GM13976 (cell line): ENCODE data around the gene ADD1.
"Not testable (repeated sequence)": the region's sequence is repeated elsewhere in the genome, so short reads cannot be mapped to it uniquely, and the experiment has no call there.

Source experiments
- DNase-seq: peaks from one replicate; pipeline ENCODE4 v3.0.0; 2012; ENCODE audit warnings: low spot score
- CTCF ChIP-seq: IDR thresholded peaks from 2 replicates; pipeline ENCODE4 v1.5.1; 2012; ENCODE audit warnings: borderline replicate concordance, mild to moderate bottlenecking; ENCODE audit not compliant: insufficient read depth; ENCODE audit errors: extremely low read depth, missing control alignments, control extremely low read depth
- in situ Hi-C: fragments of 300-500 bp; cut with MboI; formaldehyde crosslinking; loops from one replicate; pipeline ENCODE4 v1.12.0; 2022; ENCODE audit warnings: low sequenced_read_pairs, mixed read lengths, inconsistent platforms; ENCODE audit not compliant: unreplicated experiment

ADD1 gene

GRCh38 chr4:2944586-2945526 lies 101.2 kb downstream of the ADD1 start:
- TF ChIP-seq CTCF, result no peak
- DNase-seq, result no peak
- in situ Hi-C loops, result no loop called here

DNA sequence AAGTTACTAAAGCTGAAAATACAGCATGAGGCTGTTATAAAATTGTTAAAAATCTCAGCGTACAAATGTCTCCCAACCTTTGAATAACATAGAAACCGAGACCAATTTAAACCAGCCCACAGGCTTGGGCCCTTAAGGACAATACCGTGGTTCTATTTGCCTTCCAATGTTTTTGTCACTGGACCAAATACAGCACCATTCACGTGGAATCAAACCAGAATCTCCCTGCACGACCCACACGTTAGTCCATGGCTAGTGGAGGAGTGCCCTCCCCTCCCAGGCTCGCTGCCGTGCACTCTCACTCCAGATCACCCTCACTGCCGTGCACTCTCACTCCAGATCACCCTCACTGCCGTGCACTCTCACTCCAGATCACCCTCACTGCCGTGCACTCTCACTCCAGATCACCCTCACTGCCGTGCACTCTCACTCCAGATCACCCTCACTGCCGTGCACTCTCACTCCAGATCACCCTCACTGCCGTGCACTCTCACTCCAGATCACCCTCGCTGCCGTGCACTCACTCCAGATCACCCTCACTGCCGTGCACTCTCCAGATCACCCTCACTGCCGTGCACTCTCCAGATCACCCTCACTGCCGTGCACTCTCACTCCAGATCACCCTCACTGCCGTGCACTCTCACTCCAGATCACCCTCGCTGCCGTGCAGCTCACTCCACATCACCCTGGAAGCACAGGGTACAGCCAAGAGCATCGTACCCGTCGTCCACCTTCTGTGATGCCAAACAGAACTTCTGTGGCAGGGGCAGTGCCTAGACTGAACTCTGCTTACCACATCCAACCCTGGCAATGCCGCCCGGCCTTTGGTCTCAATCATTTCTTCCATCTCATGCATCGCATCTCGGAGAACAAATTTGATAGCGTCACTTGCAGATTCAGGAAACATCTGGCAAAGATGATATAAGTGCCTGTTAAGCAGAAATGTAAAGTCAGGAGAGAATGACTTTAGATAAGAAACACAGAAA lies 102.3 kb downstream of the ADD1 start:
- in situ Hi-C loops, DNase-seq: not testable (repeated sequence)

DNA sequence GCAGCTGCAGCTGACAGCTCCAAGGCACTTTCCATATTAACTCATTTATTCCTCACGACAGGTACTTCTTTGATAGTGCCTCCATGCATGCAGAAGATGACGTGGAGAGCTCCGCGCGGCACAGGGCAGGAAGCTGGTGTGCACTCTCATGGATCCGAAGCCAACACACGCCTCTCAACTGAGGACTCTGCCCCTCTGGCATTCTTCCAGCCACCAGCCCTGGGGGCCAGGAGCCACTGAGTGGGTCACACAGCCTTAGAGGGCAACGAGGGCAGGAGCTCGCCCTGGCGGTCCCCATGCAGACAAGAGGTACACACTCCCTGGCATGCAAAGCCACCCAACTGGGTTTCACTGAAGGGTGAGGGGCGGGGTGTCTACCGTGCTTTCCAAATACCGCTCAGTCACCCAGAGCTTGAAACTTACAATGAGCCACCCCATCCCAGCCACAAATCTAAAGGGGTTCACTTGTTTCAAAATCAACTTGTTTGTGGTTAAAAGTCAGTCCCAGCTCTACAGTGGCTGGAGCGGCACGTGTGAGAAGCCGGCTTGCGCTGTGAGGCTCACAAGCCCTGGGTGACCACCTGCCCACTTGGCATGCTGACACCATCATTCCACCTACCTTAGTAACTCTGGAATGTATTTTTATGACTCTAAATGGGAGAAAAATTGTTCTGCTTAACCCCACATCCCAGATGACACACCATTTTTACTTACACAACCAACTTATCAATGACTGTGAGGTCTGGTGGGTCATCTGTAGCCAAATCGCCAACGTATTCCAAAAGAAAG lies 103.4 kb downstream of the ADD1 start:
- no peak for TF ChIP-seq CTCF
- in situ Hi-C loops, result no loop called here
- no peak for DNase-seq

DNA sequence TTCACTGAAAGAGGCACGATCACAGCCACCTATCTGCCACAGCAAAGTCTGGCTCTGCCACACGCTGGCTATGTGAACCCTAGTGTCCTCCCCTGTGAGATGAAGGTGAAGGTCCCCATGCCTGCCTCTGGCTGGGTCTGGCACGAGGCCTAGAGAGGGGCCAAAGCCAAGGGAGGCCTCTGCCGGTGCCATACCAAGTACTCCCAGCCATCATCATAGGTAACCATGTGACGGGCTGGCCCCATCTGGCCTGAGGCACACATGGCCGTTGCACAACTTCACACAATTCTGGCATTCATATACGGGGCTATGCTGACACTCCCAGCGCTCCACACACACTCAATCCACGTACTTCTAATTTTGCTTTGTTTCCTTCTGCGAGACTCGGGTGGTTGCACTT lies 104.3 kb downstream of the ADD1 start:
- TF ChIP-seq CTCF, result no peak
- in situ Hi-C loops, result no loop called here
- DNase-seq, result no peak

DNA sequence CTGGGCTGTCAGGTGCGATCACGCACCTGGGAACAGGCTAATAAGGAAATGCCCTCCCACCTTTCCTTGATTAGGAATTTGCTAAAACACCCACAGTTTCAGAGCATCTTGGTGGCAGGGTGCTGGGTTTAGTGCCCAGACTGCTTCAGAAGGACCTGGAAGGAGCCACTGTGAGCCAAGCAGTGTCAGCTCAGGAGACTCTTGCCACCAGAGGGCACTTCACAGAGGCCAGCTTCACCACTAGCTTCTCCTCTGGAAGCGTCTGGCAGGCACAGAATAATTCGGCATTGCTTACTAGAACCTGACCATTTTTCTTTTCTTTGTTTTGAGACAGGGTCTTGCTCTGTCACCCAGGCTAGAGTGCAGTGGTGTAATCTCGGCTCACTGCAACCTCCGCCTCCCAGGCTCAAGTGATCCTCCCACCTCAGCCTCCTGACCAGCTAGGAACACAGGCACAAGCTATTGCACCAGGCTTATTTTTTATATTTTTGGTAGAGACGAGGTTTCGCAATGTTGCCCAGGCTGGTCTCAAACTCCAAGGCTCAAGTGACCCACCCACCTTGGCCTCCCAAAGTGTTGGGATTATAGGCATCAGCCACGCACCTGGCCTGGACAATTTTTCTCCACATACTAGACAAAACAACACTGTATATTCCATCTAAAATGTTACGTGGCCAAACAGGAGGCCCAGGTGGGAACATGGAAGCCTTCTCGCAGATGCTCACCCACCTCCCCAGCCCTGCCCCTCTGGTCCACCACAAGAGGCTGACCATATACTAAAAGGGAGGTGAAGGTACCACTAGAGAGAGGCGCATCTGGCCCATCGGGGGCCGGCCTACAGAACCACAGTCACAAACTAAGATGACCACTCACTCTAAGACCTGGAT lies 105.5 kb downstream of the ADD1 start:
- TF ChIP-seq CTCF, result peak; percentile 30
- DNase-seq, result no peak
- in situ Hi-C loops, result no loop called here

GRCh38 chr4:2949782-2950125 lies 106.1 kb downstream of the ADD1 start:
- no peak for DNase-seq
- TF ChIP-seq CTCF, result no peak
- in situ Hi-C loops, result no loop called here
